ENCODE data around the gene RHPN2. TPM values are rescaled to one million over a fixed set of nuclear protein-coding genes. Genes with fewer than 3 reads are reported as not detected.

The RHPN2 gene
- total and polyA plus RNA-seq, 2 of the 13 experiments (the other 11 are each of a cell fraction or from before 2014, with no cell fraction given): 20.3 to 48.0 TPM

GRCh38 chr19:32971715-32972540 is 92.8 kb downstream of the RHPN2 start, which contains the start of the genes CEP89 and FAAP24 (continued):
- TF ChIP-seq POLR2G (IDR thresholded peaks at IDR 0.05; ENCODE audit: low read depth, low read length) (peak; percentile 77), HOXA7 (CRISPR knock-in tag; IDR thresholded peaks at IDR 0.05) (no peak), MYNN (CRISPR knock-in tag; IDR thresholded peaks at IDR 0.05; ENCODE audit: low read depth) (no peak), ZNF20 (CRISPR knock-in tag; IDR thresholded peaks at IDR 0.05) (no peak), EZH2 (conservative IDR thresholded peaks at IDR 0.05; ENCODE audit: low read depth, low read length) (no peak), DMTF1 (CRISPR knock-in tag; IDR thresholded peaks at IDR 0.05) (no peak), ZBTB20 (CRISPR knock-in tag; IDR thresholded peaks at IDR 0.05; ENCODE audit: borderline replicate concordance, low read depth) (peak; percentile 62; the same call in 1 of the 2 replicates), JDP2 (CRISPR knock-in tag; IDR thresholded peaks at IDR 0.05; ENCODE audit: borderline replicate concordance) (no peak; the same call in 1 of the 2 replicates), TFAP4 (IDR thresholded peaks at IDR 0.05; ENCODE audit: borderline replicate concordance, low read depth) (no peak), SMARCE1 (IDR thresholded peaks at IDR 0.05; ENCODE audit: borderline replicate concordance) (no peak), POGZ (CRISPR knock-in tag; IDR thresholded peaks at IDR 0.05) (peak; percentile 70), ZNF468 (CRISPR knock-in tag; IDR thresholded peaks at IDR 0.05) (peak; percentile 99), REPIN1 (CRISPR knock-in tag; IDR thresholded peaks at IDR 0.05; ENCODE audit: borderline replicate concordance, low read depth) (peak; percentile 96), ZNF576 (CRISPR knock-in tag; IDR thresholded peaks at IDR 0.05) (no peak), NCOA2 (CRISPR knock-in tag; IDR thresholded peaks at IDR 0.05) (no peak), BCL6 (CRISPR knock-in tag; IDR thresholded peaks at IDR 0.05) (peak; percentile 37; the same call in 1 of the 2 replicates), MTERF4 (CRISPR knock-in tag; IDR thresholded peaks at IDR 0.05) (no peak), ZNF530 (CRISPR knock-in tag; IDR thresholded peaks at IDR 0.05; ENCODE audit: low read depth) (no peak), NFRKB (IDR thresholded peaks at IDR 0.05) (no peak), GPN1 (CRISPR knock-in tag; IDR thresholded peaks at IDR 0.05; ENCODE audit: borderline replicate concordance) (no peak), ZNF782 (CRISPR knock-in tag; IDR thresholded peaks at IDR 0.05; ENCODE audit: borderline replicate concordance) (no peak), CREB1 (IDR thresholded peaks at IDR 0.05) (peak; percentile 90), CREB1 (CRISPR knock-in tag; IDR thresholded peaks at IDR 0.05) (peak; percentile 96), SALL2 (CRISPR knock-in tag; IDR thresholded peaks at IDR 0.05) (0 out of 2 replicates have a peak, but pooled peaks have one; percentile 42), ZBTB7B (CRISPR knock-in tag; IDR thresholded peaks at IDR 0.05) (peak; percentile 29; the same call in 1 of the 2 replicates)

Data from HepG2 (cell line).